LoVo (cell line): ENCODE data around the gene MRPL38.
A peak's percentile ranks its signal among the peaks of the same experiment; 100 is the strongest.
"Not testable (repeated sequence)": the region's sequence is repeated elsewhere in the genome, so short reads cannot be mapped to it uniquely, and the experiment has no call there.

Experiments
- DNase-seq: peaks from one replicate; pipeline ENCODE4 v3.0.0-alpha.2; 2016; ENCODE audit warnings: low spot score

MRPL38 gene

GRCh38 chr17:75854101-75854748, 50.5 kb downstream of the MRPL38 start:
- peak; percentile 47 for DNase-seq

DNA sequence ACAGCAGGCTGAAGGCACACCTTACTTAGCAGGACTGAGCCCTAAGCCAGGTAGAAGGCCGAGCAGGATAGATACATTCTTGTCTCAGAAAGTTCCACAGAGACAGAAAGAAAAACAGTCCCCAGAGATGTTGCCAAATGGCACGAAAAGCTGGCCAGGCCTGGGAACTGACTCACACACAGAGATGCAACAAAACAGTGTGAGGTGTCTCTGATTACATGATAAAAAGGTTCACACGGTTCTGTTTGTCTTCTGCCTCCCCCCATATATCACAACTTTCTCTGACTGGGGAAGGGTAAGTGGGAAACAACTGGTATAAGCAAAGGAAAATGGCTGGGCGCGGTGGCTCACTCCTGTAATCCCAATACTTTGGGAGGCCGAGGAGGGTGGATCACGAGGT, 51.3 kb downstream of the MRPL38 start:
- DNase-seq, result no peak

DNA sequence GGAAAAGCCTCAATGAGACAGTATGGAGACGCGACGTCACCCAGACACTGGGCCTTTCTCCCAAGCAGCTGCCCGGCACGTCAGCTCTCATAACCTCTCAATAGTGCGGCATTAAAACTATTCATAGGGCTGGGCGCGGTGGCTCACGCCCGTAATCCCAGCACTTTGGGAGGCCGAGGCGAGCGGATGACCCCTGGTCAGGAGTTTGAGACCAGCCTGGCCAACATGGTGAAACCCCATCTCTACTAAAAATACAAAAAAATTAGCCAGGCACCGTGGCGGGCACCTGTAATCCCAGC, 53.0 kb downstream of the MRPL38 start:
- not testable (repeated sequence) for DNase-seq

DNA sequence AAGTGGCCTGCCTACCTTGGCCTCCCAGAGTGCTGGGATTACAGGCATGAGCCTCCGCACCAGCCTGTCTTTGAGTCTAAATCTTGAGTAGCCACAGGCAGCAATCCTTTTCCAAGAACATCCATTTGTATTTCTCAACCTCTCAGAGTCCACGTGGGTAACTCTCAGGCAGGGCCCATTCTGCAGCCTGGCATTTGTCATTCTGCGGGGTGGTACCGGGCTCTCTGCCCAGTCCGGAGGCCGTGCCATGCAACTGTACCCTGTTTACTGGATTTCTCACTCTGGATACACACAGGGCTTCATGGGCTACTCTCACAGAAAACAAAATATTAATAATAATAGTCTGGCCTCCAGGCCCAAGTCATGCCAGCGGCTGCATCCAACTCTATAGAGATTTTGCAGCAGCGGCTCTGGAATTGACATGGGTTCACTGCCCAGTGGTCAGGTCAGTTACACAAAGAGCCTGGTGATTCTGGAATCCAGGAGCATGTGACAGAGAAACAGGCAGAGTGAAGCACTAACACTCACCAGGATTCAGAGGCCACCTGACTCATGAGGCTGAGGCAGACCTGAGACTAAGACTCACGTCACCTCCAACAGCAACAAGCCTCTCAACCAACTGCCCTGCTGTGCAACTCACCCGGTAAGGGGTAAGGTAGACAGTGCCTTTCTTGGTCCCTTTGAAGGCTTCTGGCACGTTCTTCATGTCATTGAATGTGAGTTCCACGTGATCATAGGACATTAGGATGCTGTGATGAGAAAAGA, 53.6 kb downstream of the MRPL38 start:
- DNase-seq, result no peak

DNA sequence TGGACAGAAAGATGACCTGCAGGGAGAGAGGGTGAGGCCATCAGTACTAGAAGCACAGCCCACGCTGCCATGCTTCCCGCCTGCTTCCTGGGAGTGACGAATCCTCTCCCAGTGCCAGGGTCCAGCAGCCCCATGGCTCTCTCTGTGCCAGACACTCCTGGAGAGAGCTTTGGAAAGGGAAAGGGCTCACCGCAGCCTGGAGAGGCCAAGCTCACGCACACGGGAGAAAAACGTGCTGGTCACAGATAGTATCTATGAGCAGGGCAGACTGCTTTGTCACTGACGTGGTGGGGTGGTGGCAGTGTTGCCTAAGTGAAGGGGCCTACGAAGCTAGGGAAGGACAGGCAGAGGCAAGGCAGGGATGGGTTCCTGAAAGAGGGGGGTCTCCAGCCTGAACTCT, 55.0 kb downstream of the MRPL38 start:
- DNase-seq, result no peak

- DNase-seq, result no peak
Measured at GRCh38 chr17:75849279-75849646, 55.4 kb downstream of the MRPL38 start.
